ENCODE data around the gene HIPK2. TPM values are rescaled to one million over a fixed set of nuclear protein-coding genes. Genes with fewer than 3 reads are reported as not detected.

Gene HIPK2
- total RNA-seq, 6 donors from 2014 or later: 38.6 to 59.6 (median 45.9) TPM

DNA sequence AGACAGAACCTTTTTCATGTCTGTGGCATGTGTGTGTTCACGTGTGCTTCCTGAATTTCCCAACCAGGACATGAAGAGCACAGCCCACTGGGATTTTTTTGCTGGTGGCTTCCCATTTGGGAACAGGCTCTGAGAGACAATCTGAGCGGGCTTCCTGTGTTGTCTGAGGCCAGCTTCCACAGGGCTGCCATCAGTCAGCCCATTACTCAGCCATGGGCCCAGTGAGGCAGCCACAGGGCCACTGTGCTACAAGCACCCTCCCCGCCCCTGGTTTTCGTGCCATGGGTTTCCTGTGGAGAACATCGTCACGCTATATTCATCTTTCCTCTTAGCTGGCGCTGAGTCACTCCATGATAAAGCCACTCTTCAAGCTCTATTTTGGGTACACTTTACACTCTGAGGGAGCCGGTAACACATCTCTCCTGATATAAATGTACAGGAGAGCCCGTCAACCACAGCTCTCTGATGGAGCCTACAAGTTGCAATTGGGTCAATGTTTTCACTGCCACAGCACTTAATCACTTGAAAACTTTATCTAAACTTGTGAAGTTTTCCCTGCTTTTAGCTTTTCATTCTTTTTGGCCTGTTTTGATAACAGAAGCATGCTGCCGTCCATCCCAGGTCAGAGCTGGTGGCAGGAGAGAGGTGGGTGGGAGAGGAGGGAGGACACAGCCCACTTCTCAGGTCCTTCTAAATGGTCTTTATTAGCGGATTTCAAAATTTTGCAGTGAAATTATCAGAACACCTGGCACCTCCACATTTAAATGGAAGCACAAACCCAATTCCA, 96.9 kb downstream of the HIPK2 start:
- peak in 1 of 2 donors; percentile 88 for DNase-seq
- H3K4me3 ChIP-seq: no peak overlapping the region
- WGBS, 2 donors: 40 to 62% methylated on average over 10 to 11 of the region's 11 CpGs
- H3K27me3 ChIP-seq: no peaks in the 10 kb centered on the region
- ATAC-seq (ENCODE audit: low FRiP score in 2 of 2): peak; percentile 69 to 79
- no peaks in the 10 kb centered on the region for H3K36me3 ChIP-seq
- peaks cover 45 to 50% (median 48%) of the 10 kb centered on the region in 4 donors for H3K4me1 ChIP-seq
- H3K9me3 ChIP-seq: no peaks in the 10 kb centered on the region
- TF ChIP-seq EP300 (IDR thresholded peaks at IDR 0.05) (peak in 2 of 4 donors; percentile 45 to 80), POLR2A (IDR thresholded peaks at IDR 0.05) (peak in 1 of 4 donors; percentile 45), POLR2AphosphoS5 (IDR thresholded peaks at IDR 0.05) (peak; percentile 63 to 82)
- TF ChIP-seq, protein P1, sequence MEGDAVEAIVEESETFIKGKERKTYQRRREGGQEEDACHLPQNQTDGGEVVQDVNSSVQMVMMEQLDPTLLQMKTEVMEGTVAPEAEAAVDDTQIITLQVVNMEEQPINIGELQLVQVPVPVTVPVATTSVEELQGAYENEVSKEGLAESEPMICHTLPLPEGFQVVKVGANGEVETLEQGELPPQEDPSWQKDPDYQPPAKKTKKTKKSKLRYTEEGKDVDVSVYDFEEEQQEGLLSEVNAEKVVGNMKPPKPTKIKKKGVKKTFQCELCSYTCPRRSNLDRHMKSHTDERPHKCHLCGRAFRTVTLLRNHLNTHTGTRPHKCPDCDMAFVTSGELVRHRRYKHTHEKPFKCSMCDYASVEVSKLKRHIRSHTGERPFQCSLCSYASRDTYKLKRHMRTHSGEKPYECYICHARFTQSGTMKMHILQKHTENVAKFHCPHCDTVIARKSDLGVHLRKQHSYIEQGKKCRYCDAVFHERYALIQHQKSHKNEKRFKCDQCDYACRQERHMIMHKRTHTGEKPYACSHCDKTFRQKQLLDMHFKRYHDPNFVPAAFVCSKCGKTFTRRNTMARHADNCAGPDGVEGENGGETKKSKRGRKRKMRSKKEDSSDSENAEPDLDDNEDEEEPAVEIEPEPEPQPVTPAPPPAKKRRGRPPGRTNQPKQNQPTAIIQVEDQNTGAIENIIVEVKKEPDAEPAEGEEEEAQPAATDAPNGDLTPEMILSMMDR (IDR thresholded peaks at IDR 0.05): no peak
- H3K27ac ChIP-seq: peak overlapping the region; percentile 73 to 86 (median 82)

DNA sequence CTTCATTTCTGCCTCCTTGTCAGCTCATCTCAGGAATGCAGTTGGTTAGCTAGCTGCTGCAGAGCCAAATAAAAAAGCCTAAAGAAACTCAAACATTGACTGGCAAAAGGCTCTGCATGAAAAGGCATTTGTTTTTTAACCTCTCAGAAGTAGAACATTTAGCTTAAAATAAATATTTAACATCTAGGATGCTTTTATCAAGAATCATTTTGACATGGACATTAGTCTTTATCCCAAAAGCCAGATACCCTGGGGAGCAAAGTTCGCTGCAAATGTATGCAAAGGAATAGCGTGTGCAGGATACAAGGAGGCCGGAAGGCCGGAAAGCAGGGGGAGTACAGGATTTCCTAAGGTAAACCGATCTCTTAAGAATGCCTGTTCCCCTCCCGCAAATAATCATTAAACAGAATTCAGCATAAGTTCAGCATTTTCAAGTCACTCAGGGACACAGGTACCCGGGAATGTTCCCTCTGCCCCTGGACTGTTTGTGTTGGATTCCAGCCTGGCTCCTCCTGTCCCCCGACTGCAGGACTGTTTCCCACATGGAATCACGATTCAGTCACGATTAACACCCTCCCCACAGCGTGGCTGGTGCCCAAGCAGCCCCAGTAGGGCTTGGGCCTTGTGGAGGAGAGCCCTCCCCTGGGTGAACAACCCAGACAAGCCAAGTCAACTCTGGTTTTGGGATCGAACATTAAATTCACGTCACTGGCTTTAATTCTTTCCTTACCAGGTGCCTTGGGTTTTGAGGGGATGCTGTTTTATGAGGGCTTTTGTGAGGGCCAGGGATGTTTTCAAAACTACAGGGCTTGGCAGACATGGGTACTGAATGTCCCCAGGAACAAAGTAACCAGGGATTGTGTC, 97.8 kb downstream of the HIPK2 start:
- TF ChIP-seq POLR2AphosphoS5 (IDR thresholded peaks at IDR 0.05) (no peak), EP300 (IDR thresholded peaks at IDR 0.05) (no peak), POLR2A (IDR thresholded peaks at IDR 0.05) (no peak)
- TF ChIP-seq, protein P1 (IDR thresholded peaks at IDR 0.05): no peak
- DNase-seq (no peak), ATAC-seq (ENCODE audit: low FRiP score in 2 of 2) (no peak)
- Histone ChIP-seq H3K36me3 (no peaks in the 10 kb centered on the region), H3K4me3 (no peak overlapping the region), H3K9me3 (no peaks in the 10 kb centered on the region), H3K4me1 (peaks cover 49 to 59% (median 55%) of the 10 kb centered on the region in 4 donors), H3K27ac (peak overlapping the region; percentile 73 to 86 (median 82)), H3K27me3 (no peaks in the 10 kb centered on the region)
- 40 to 44% methylated on average over 11 to 13 of the region's 13 CpGs for WGBS, 2 donors

GRCh38 chr7:139676390-139676789, 101.4 kb downstream of the HIPK2 start:
- no peak for DNase-seq
- no peak for ATAC-seq (ENCODE audit: low FRiP score in 2 of 2)
- H3K9me3 ChIP-seq: no peaks in the 10 kb centered on the region
- H3K4me3 ChIP-seq: no peak overlapping the region
- H3K36me3 ChIP-seq: no peaks in the 10 kb centered on the region
- no peaks in the 10 kb centered on the region for H3K27me3 ChIP-seq
- peak overlapping the region in 2 of 4 donors; percentile 12 to 30 for H3K27ac ChIP-seq
- TF ChIP-seq POLR2A (IDR thresholded peaks at IDR 0.05) (no peak), POLR2AphosphoS5 (IDR thresholded peaks at IDR 0.05) (no peak), EP300 (IDR thresholded peaks at IDR 0.05) (no peak)
- TF ChIP-seq, protein P1 (IDR thresholded peaks at IDR 0.05): no peak
- H3K4me1 ChIP-seq: peaks cover 25 to 39% (median 38%) of the 10 kb centered on the region in 4 donors
- 95 to 100% methylated on average over 2 of the region's 2 CpGs for WGBS, 2 donors

DNA sequence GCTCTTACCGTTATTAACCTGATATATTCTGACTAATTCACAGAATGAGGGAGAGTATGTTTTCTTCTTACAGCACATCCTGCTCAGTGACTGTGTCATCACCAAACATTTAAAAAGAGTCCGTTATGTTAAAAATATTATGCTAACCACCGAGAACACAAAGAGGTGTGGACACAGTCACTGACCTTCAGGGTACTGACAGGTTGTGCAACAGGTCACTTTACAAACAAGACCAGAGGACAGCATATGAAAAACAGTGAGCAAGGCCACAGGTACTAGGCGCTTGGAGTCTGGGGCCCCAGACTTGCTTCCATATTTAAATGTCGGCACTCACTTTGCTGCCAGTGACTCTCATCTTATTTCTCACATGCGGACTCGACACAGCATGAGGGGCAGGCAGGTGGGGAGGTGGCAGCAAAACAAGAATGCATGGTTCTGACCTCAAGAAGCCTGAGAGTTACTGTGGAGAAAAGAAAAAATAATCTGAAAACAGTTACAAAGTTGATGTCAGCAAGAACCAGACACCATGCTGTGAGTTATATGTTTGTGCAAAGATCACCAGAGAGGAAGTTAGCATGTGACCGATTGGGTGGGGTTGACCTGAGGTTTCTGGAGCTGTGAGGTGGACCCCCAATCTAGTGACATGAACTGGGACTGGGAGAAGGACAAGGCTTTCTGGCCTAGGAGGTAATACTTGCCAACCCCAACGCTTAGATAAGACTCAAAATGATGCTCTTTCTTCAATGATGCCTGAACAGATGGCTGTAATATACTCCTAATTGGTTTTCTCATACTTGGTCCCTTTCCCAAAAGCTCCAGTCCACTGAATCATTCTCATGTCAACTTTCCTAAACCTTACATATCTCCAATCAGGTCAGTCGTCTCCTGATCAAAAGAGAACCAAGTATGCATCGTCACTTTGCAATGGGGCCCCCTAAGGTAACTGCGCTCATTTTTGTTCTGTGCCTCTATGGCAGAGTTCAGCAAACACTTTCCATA, 102.4 kb downstream of the HIPK2 start:
- TF ChIP-seq EP300 (IDR thresholded peaks at IDR 0.05) (no peak), POLR2A (IDR thresholded peaks at IDR 0.05) (peak in 1 of 4 donors; percentile 7)
- ATAC-seq (ENCODE audit: low FRiP score in 2 of 2) (no peak), DNase-seq (no peak)
- H3K4me3 ChIP-seq: no peak overlapping the region
- no peaks in the 10 kb centered on the region for H3K27me3 ChIP-seq
- H3K36me3 ChIP-seq: no peaks in the 10 kb centered on the region
- H3K9me3 ChIP-seq: no peaks in the 10 kb centered on the region
- peaks cover 16 to 29% (median 28%) of the 10 kb centered on the region in 4 donors for H3K4me1 ChIP-seq
- WGBS, 2 donors: 80 to 82% methylated on average over 12 of the region's 12 CpGs
- peak overlapping the region; percentile 19 to 30 (median 23) for H3K27ac ChIP-seq
